ENCODE results near the gene SPATA6. TPM values are rescaled to one million over a fixed set of nuclear protein-coding genes. Genes with fewer than 3 reads are reported as not detected.
A peak's percentile ranks its signal among the peaks of the same experiment; 100 is the strongest.
"Not testable (repeated sequence)": the region's sequence is repeated elsewhere in the genome, so short reads cannot be mapped to it uniquely, and the experiment has no call there.

SPATA6 gene
- 10 to 100 TPM; 51.3 to 59.1 (median 57.1) TPM for total RNA-seq

DNA sequence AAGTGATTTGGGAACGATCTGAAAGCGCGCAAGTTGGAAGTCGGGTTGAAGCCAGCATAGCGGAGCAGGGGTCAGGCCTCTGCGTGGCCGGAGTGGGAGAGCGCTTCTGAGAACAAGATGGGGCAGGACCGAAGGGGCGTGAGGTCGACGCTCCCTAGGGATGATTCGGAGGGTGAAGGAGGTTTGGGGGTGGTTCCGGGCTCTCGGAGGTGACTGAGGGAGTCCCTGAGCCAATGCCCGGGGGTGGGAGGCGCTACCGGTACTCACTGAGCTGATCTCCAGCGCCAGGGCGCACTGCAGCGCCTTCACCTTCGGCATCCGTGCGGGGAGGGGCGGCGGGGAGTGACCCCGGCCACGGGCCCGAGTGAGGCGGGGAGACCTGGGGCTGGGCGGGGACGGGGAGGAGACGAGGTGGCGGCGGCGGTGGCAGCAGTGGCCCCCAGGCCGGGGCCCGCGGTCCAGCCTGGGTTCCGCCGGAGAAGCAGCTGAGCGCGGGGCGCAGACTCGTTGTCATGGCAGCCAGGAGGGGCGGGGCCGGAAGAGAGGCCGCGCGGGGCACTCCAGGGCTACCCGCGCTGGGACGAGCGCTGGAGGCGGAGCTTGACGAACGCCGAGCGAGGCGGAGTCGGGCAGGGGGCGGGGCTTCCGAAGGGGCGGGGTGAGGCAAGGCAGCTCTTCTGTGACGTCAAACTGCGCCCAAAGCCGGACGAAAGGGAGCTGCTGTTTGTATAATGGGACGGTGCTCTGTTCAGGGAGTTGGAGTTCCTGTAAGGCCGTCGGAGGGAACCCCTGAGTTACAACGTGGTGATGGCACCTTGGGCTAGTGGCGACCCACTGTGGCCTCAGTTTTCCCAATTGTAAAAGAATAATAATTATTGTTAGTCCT lies at the start of gene SPATA6:
SPATA6 (minus strand) TSS at position 514 of the 886 bp plus-strand sequence; CDS start at position 318, 196 bp downstream.
- peak within 1 kb of the TSS; percentile 86 to 96 (median 93) for H3K27ac ChIP-seq
- WGBS, 2 donors: 0% methylated on average over 39 to 60 of the region's 73 CpGs
- no peaks in the 10 kb centered on the region for H3K27me3 ChIP-seq
- TF ChIP-seq EP300 (IDR thresholded peaks at IDR 0.05) (peak; percentile 2 to 95), POLR2A (IDR thresholded peaks at IDR 0.05) (peak; percentile 17 to 94)
- TF ChIP-seq, protein P1, sequence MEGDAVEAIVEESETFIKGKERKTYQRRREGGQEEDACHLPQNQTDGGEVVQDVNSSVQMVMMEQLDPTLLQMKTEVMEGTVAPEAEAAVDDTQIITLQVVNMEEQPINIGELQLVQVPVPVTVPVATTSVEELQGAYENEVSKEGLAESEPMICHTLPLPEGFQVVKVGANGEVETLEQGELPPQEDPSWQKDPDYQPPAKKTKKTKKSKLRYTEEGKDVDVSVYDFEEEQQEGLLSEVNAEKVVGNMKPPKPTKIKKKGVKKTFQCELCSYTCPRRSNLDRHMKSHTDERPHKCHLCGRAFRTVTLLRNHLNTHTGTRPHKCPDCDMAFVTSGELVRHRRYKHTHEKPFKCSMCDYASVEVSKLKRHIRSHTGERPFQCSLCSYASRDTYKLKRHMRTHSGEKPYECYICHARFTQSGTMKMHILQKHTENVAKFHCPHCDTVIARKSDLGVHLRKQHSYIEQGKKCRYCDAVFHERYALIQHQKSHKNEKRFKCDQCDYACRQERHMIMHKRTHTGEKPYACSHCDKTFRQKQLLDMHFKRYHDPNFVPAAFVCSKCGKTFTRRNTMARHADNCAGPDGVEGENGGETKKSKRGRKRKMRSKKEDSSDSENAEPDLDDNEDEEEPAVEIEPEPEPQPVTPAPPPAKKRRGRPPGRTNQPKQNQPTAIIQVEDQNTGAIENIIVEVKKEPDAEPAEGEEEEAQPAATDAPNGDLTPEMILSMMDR (IDR thresholded peaks at IDR 0.05): no peak
- H3K4me1 ChIP-seq: peaks cover 0 to 46% (median 18%) of the 10 kb centered on the region in 4 donors
- peak within 1 kb of the TSS; percentile 64 to 72 (median 68) for H3K4me3 ChIP-seq
- DNase-seq (ENCODE audit: low spot score in 2 of 2): peak; percentile 97 to 98
- H3K9me3 ChIP-seq: no peaks in the 10 kb centered on the region
- H3K36me3 ChIP-seq: no peaks in the 10 kb centered on the region

DNA sequence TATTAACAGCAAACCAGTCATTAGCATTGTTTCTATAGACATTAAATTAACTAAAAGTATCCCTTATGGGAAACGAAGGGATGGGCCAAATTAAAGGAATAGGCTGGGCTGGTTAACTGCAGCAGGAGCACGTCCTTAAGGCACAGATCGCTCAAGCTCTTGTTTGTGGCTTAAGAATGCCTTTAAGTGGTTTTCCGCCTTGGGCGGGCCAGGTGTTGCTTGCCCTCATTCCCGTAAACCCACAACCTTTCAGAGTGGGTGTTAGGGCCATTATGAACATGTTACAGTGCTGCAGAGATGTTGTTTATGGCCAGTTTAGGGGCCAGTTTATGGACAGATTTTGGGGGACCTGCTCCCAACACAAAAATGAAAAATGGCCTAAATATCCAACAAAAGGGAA lies 47.9 kb upstream of the SPATA6 start:
- not testable (repeated sequence) for H3K27ac ChIP-seq; H3K27me3 ChIP-seq; H3K9me3 ChIP-seq; H3K4me3 ChIP-seq; DNase-seq (ENCODE audit: low spot score in 2 of 2); H3K36me3 ChIP-seq
- H3K4me1 ChIP-seq: peaks cover 0 to 14% (median 3%) of the 10 kb centered on the region in 4 donors
- WGBS, 2 donors: 90 to 92% methylated on average over 6 of the region's 6 CpGs

DNA sequence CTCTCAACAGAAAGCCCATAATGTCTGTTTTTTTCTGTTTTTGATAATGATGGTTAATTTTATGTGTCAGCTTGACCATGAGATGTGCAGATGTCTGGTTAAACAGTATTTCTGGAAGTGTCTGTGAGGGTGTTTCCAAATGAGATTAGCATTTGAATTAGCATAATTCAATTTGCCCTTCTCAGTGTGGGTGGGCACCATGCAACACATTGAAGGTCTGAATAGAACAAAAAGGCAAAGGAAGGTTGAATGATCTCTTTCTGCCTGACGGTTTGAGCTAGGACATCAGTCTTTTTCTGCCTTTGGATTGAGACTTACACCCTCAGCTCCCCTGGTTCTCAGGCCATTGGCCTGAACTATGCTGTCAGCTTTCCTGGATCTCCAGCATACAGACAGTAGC lies 34.9 kb upstream of the SPATA6 start:
- 0% methylated on average over 1 of the region's 1 CpG for WGBS, 2 donors
- DNase-seq (ENCODE audit: low spot score in 2 of 2): no peak
- no peak overlapping the region for H3K4me3 ChIP-seq
- TF ChIP-seq, protein P1 (IDR thresholded peaks at IDR 0.05): no peak
- TF ChIP-seq EP300 (IDR thresholded peaks at IDR 0.05) (no peak), POLR2A (IDR thresholded peaks at IDR 0.05) (no peak)
- H3K4me1 ChIP-seq: no peaks in the 10 kb centered on the region
- no peaks in the 10 kb centered on the region for H3K36me3 ChIP-seq
- no peaks in the 10 kb centered on the region for H3K9me3 ChIP-seq
- no peak overlapping the region for H3K27ac ChIP-seq
- no peaks in the 10 kb centered on the region for H3K27me3 ChIP-seq

DNA sequence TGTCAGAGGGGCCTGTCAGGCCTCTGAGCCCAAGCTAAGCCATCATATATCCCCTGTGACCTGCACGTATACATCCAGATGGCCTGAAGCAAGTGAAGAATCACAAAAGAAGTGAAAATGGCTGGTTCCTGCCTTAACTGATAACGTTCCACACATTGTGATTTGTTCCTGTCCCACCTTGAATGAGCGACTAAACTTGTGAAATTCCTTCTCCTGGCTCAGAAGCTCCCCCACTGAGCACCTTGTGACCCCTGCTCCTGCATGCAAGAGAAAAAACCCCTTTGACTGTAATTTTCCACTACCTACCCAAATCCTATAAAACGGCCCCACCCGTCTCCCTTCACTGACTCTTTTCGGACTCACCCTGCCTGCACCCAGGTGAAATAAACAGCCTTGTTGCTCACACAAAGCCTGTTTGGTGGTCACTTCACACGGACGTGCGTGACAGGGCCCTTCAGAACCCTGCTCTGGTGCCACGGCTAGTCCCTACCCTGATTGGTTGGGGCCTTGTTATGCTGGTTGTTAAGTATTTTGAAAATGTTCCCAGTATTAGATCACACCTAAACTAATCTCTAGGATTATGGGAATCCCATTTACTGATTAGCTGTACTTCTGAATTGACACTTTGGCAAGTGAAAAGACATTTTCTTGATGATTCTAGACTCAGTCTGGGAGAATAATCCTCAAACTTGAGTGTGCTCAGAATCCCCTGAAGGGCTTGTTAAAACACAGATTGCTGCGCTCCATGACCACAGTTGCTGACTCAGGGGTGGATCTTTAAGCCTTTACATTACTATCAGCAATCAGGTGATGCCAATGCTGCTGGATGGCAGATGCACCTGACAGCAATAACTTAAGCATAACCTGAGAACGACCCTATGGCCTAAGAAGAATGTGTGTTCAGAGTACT lies 28.8 kb upstream of the SPATA6 start:
- Histone ChIP-seq H3K4me1 (peaks cover 0 to 22% (median 0%) of the 10 kb centered on the region in 4 donors), H3K27me3 (no peaks in the 10 kb centered on the region), H3K4me3 (no peak overlapping the region), H3K9me3 (no peaks in the 10 kb centered on the region), H3K27ac (no peak overlapping the region), H3K36me3 (no peaks in the 10 kb centered on the region)
- 65 to 68% methylated on average over 12 of the region's 12 CpGs for WGBS, 2 donors
- no peak for DNase-seq (ENCODE audit: low spot score in 2 of 2)
- TF ChIP-seq, protein P1 (IDR thresholded peaks at IDR 0.05): no peak
- no peak for TF ChIP-seq POLR2A (IDR thresholded peaks at IDR 0.05)
- TF ChIP-seq EP300 (IDR thresholded peaks at IDR 0.05): no peak

DNA sequence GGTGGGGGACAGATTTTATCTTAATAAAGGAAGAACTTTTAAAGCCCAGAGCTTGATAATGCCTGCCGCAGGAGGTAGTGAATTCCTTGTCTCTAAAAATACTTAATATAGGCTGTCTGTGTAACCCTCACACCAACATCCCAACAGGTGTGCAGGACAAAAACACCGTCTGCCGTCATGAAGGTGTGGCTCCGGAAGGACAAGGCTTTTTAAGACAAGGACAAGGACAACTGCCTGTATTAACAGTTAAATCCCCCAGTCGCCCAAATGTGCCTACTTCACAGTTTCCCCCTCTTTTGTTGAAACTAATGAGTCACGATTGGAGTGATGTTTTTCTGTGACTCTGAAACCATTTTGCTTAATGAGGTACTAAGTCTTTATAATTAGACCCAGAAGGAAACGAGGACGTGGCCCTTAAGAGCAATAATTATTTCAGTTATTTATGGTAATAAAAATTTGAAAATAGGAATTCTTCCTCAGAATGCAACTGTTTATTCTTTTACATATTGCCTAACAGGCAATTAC lies 27.3 kb upstream of the SPATA6 start:
- no peaks in the 10 kb centered on the region for H3K9me3 ChIP-seq
- 73 to 74% methylated on average over 8 of the region's 8 CpGs for WGBS, 2 donors
- no peak overlapping the region for H3K4me3 ChIP-seq
- TF ChIP-seq EP300 (IDR thresholded peaks at IDR 0.05): no peak
- no peak for TF ChIP-seq POLR2A (IDR thresholded peaks at IDR 0.05)
- TF ChIP-seq, protein P1 (IDR thresholded peaks at IDR 0.05): no peak
- H3K27me3 ChIP-seq: no peaks in the 10 kb centered on the region
- no peak overlapping the region for H3K27ac ChIP-seq
- H3K36me3 ChIP-seq: no peaks in the 10 kb centered on the region
- no peak for DNase-seq (ENCODE audit: low spot score in 2 of 2)
- H3K4me1 ChIP-seq: peaks cover 0 to 38% (median 5%) of the 10 kb centered on the region in 4 donors
